Activated naive CD8-positive, alpha-beta T cell treated with anti-CD3 and anti-CD28 coated beads for 36 hours (primary cell): ENCODE measurements around the gene C22orf15. TPM values are rescaled to one million over a fixed set of nuclear protein-coding genes. Genes with fewer than 3 reads are reported as not detected.

Source experiments
- DNase-seq: peaks from one replicate; pipeline ENCODE4 v3.0.0; 2021
- H3K27ac Mint-ChIP-seq: one replicate; pipeline ENCODE4 v1.8.0; 2022; ENCODE audit warnings: mild to moderate bottlenecking, moderate library complexity, mixed read lengths
- H3K27me3 Mint-ChIP-seq: one replicate; pipeline ENCODE4 v1.8.0; 2022; ENCODE audit warnings: mild to moderate bottlenecking, mixed read lengths
- H3K36me3 Mint-ChIP-seq: one replicate; pipeline ENCODE4 v1.8.0; 2021; ENCODE audit warnings: mild to moderate bottlenecking, mixed read lengths
- H3K4me1 Mint-ChIP-seq: one replicate; pipeline ENCODE4 v1.8.0; 2021; ENCODE audit warnings: mixed read lengths
- H3K4me3 Mint-ChIP-seq: one replicate; pipeline ENCODE4 v1.8.0; 2022; ENCODE audit warnings: mild to moderate bottlenecking, moderate library complexity, mixed read lengths
- H3K9me3 Mint-ChIP-seq: one replicate; pipeline ENCODE4 v1.8.0; 2022; ENCODE audit warnings: mixed read lengths
- total RNA-seq, 2 experiments: library from RNA; stranded (reverse); gene quantifications; one replicate each; pipeline ENCODE4 v1.2.3, GENCODE V29; 2021

Gene C22orf15
- total RNA-seq, 2 experiments from 2014 or later: 0.33 to 0.74 TPM

DNA sequence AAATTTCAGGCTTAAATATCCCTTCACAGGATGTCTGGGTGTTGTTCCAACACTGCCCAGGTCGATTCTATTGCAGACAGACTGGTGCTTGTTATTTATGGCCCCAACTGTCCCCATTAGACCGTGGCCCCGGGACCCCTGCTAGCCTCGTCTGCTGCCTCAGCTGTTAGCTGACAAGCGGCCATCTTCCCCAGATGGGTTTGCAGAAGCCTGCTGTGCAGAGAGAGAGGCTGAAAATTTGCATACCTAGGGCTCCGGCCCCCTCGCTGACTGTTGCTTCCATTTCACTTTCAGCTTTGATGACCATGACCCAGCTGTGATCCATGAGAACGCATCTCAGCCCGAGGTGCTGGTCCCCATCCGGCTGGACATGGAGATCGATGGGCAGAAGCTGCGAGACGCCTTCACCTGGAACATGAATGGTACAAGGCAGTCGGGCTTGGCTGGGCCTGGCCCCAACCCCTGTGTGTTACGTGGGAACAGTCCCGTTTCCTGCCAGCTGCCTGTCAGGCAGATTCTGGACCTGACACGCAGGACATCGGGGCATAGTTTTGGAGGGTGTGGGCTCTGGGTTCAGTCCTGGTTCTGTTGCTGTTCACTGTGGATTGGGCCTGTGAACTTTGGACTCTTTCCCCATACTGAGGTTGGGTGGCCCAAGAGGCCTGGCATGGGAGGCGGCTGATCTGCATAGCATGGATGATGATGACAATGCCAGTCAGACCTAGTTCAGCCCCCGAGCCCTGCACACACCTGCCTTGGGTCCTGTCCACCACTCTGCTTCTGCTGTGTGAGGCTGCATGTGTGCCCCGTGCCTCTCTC is 40.4 kb downstream of the C22orf15 start:
- no peaks in the 10 kb centered on the region for H3K9me3 Mint-ChIP-seq
- H3K4me3 Mint-ChIP-seq: no peak overlapping the region
- peaks cover 8% of the 10 kb centered on the region for H3K36me3 Mint-ChIP-seq
- H3K4me1 Mint-ChIP-seq: no peaks in the 10 kb centered on the region
- no peak for DNase-seq
- H3K27me3 Mint-ChIP-seq: no peaks in the 10 kb centered on the region
- H3K27ac Mint-ChIP-seq: no peak overlapping the region

DNA sequence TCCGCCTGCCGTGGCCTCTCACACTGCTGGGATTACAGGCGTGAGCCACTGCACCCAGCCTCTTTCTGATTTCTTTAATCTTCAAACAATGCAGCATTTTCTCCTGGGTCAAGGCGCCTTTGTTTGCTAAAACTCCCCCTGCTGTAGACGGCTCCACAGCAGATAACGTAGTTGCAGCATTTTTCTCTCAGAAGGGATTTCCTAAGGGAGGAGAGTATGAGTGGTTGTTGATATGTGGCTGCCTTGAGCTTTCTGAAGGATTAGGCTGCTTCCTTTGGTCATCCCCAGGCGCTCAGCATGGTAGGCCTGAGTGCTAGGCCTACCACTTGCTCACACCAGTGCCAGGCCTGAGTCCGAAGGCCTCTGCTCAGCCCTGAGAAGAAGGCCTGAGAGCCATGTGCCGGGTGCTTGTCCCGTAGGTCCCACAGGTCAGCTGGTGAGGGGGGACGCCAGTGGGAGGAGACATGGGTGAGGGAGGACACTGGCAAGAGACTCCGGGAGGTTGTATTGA is 42.0 kb downstream of the C22orf15 start:
- no peaks in the 10 kb centered on the region for H3K9me3 Mint-ChIP-seq
- no peak overlapping the region for H3K4me3 Mint-ChIP-seq
- no peak for DNase-seq
- no peaks in the 10 kb centered on the region for H3K4me1 Mint-ChIP-seq
- H3K27me3 Mint-ChIP-seq: no peaks in the 10 kb centered on the region
- peaks cover 8% of the 10 kb centered on the region for H3K36me3 Mint-ChIP-seq
- H3K27ac Mint-ChIP-seq: no peak overlapping the region

DNA sequence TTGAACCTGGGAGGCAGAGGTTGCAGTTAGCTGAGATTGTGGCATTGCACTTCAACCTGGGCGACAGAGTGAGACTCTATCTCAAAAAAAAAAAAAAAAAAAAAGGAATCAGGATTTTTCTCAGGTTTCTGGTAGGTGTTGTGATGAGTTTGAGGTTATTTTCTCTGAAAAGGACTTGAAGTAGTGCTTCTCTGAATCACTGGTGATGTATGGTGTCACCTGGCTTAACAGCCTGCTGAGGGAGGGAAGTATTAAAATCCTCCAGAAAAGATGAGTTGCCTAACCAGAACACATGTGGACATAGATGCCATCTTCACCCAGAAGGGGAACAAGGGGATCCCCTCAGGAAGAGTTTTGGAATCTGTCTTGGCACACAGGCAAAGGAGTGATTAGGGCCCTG is 44.0 kb downstream of the C22orf15 start:
- peaks cover 3% of the 10 kb centered on the region for H3K36me3 Mint-ChIP-seq
- no peak for DNase-seq
- no peaks in the 10 kb centered on the region for H3K27me3 Mint-ChIP-seq
- H3K27ac Mint-ChIP-seq: no peak overlapping the region
- H3K4me3 Mint-ChIP-seq: no peak overlapping the region
- H3K9me3 Mint-ChIP-seq: no peaks in the 10 kb centered on the region
- no peaks in the 10 kb centered on the region for H3K4me1 Mint-ChIP-seq

DNA sequence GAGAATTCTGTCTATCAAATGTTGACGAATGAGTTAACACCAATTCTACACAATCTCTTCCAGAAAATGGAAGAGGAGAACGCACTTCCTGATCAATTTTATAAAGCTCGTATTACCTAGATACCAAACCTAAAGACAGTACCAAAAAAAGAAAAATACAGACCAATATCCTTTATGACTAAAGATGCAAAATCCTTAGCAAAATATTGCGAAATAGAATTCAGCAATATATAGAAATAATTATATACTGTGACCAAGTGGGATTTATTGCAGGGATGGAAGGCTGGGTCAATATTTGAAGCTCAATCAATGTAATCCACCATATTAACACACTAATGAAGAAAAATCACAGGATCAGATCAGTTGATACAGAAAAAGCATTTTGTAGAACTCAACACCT is 49.6 kb downstream of the C22orf15 start:
- H3K27ac Mint-ChIP-seq: no peak overlapping the region
- DNase-seq: no peak
- no peaks in the 10 kb centered on the region for H3K4me1 Mint-ChIP-seq
- H3K4me3 Mint-ChIP-seq: no peak overlapping the region
- peaks cover 10% of the 10 kb centered on the region for H3K36me3 Mint-ChIP-seq
- no peaks in the 10 kb centered on the region for H3K27me3 Mint-ChIP-seq
- no peaks in the 10 kb centered on the region for H3K9me3 Mint-ChIP-seq

Other genes starting within 250 kb of the C22orf15 start
- not detected for gene IGLL1, start 182.7 kb upstream of the C22orf15 start, total RNA-seq
- not detected for gene DRICH1, start 130.7 kb upstream of the C22orf15 start, total RNA-seq
- 10 to 100 TPM; 17.1 to 17.4 TPM for gene RGL4, start 72.0 kb upstream of the C22orf15 start, total RNA-seq
- gene ZNF70, start 11.9 kb upstream of the C22orf15 start, total RNA-seq: 1 to 10 TPM; 1.9 to 2.4 TPM
- under 1 TPM in 1 of 2 experiments, not detected in 1; 0.48 TPM for gene VPREB3, start 8.6 kb upstream of the C22orf15 start, total RNA-seq
- gene CHCHD10, start 5.0 kb downstream of the C22orf15 start, total RNA-seq: 100 to 1,000 TPM; 224 to 241 TPM
- under 1 TPM; 0.44 to 0.64 TPM for gene MMP11, start 9.9 kb downstream of the C22orf15 start, total RNA-seq
- gene SMARCB1, start 24.0 kb downstream of the C22orf15 start, total RNA-seq: 10 to 100 TPM; 94.3 to 94.5 TPM
- gene DERL3, start 76.0 kb downstream of the C22orf15 start, total RNA-seq: 1 to 10 TPM; 4.0 to 5.9 TPM
- gene SLC2A11, start 94.9 kb downstream of the C22orf15 start, total RNA-seq: 1 to 10 TPM; 5.2 to 5.9 TPM
- 1,000 to 10,000 TPM; 1,236 to 1,275 TPM for gene MIF, start 131.4 kb downstream of the C22orf15 start, total RNA-seq
- not detected for gene GSTT2B, start 198.2 kb downstream of the C22orf15 start, total RNA-seq
- gene DDTL, start 203.9 kb downstream of the C22orf15 start, total RNA-seq: not detected
- gene DDT, start 211.5 kb downstream of the C22orf15 start, total RNA-seq: 100 to 1,000 TPM; 103 to 108 TPM
- not detected for gene GSTT2, start 217.1 kb downstream of the C22orf15 start, total RNA-seq
- not detected for gene GSTT4, start 242.5 kb downstream of the C22orf15 start, total RNA-seq
- 10 to 100 TPM; 71.0 to 75.8 TPM for gene CABIN1, start 248.3 kb downstream of the C22orf15 start, total RNA-seq